COLO829 (cell line): Measurements from ENCODE around the gene CCT6B.

ENCODE experiments used
- DNase-seq: peaks from one replicate; pipeline ENCODE4 v3.0.0; 2012; ENCODE audit warnings: low spot score

CCT6B gene

GRCh38 chr17:34883106-34884000 is 77.9 kb downstream of the CCT6B start:
- DNase-seq = no peak

GRCh38 chr17:34879146-34879545 is 82.1 kb downstream of the CCT6B start:
- no peak for DNase-seq
